ENCODE measurements around the gene RMDN2.

RMDN2 gene

GRCh38 chr2:38039121-38039910, 114.2 kb downstream of the RMDN2 start:
- no peak for DNase-seq (ENCODE audit: low spot score)

- no peak for DNase-seq (ENCODE audit: low spot score)
These were observed 120.7 kb downstream of the RMDN2 start for GRCh38 chr2:38045811-38046210.

- DNase-seq (ENCODE audit: low spot score), result no peak
These were observed 131.1 kb downstream of the RMDN2 start for GRCh38 chr2:38056216-38056615.

- DNase-seq (ENCODE audit: low spot score), result no peak
These were observed 132.7 kb downstream of the RMDN2 start for GRCh38 chr2:38057651-38058410.

GRCh38 chr2:38060236-38061018, 135.3 kb downstream of the RMDN2 start:
- no peak for DNase-seq (ENCODE audit: low spot score)

GRCh38 chr2:38064801-38065501, 139.9 kb downstream of the RMDN2 start:
- DNase-seq (ENCODE audit: low spot score), result no peak

GRCh38 chr2:38065502-38066135, 140.5 kb downstream of the RMDN2 start:
- DNase-seq (ENCODE audit: low spot score), result no peak

- no peak for DNase-seq (ENCODE audit: low spot score)
These were observed 141.5 kb downstream of the RMDN2 start for GRCh38 chr2:38066421-38067115.
